Activated T-helper 1 cell treated with anti-CD3 and anti-CD28 coated beads, Interleukin-2, amount 50 U/mL, for 16 hours (primary cell): ENCODE measurements around the gene JPT1.

Experiments used
- DNase-seq, 2 donors: peaks; one replicate each; pipeline ENCODE4 v3.0.0-alpha.2; 2020; ENCODE audit warnings: low read depth in 1 of 2, low spot score in 1 of 2

Gene JPT1

DNA sequence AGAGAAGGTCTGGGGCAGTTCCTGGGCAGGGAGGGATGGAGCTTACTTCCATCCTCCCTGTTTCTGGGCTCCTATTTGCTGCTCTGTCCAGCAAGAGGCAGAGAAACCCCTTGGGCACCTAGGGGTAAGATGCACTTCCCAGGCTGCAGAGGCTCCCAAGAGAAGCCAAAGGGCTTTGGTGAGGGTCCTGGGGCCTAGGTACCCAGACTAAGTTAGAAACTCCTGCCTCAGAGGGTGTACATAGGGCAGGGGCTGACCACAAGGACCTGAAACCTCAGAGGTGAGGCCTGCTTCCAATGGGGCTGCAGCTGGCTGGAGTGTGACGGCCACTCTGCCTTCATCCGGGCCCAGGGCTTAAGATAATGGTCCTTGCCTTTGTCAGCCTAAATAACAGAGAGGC is 46.1 kb downstream of the JPT1 start:
- no peak for DNase-seq

DNA sequence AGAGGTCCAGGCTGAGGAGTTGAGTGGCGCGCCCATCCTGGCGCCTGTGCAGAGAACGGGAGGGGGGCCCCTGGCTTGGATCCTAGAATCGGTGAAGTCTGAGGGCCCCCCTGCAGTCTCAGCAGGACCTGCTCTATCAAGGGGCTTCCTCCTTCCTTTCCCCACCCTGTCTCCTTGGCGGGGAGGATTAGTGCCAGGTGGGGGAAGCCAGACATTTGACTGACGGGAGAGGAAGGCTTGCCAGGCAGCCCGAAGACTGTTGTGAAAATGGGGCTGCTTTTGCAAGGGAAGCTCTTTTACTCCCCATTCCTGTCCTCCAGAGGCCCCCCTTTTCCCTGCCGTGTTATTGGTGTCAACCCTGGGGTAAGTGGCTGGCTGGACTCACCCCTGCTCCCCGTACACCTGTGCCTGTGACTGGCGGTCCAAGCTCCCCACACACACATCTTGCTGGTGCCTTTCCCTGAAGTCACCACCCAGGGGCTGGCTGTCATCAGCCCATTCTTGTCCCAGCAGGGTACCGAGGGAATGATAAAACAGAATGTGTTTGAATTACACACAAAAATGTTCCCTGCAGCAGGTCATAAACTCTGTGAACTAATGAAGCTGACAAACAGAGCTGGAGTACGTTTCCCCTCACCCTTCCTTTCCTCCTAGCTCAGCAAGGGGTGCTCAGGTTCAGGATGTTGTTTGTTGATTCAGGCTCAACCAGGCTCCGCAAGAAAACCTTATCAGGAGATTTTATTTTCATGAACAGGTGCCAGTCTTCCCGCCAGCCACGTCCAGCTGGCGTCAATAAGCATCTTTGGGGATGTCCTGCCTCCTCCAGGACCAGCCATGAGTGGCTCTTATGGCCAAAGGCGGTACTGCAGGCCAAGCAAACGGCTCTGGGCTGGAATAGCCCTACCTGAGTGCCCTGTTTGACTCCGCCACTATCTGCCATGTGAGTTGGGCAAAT is 48.9 kb downstream of the JPT1 start:
- DNase-seq, result no peak

DNA sequence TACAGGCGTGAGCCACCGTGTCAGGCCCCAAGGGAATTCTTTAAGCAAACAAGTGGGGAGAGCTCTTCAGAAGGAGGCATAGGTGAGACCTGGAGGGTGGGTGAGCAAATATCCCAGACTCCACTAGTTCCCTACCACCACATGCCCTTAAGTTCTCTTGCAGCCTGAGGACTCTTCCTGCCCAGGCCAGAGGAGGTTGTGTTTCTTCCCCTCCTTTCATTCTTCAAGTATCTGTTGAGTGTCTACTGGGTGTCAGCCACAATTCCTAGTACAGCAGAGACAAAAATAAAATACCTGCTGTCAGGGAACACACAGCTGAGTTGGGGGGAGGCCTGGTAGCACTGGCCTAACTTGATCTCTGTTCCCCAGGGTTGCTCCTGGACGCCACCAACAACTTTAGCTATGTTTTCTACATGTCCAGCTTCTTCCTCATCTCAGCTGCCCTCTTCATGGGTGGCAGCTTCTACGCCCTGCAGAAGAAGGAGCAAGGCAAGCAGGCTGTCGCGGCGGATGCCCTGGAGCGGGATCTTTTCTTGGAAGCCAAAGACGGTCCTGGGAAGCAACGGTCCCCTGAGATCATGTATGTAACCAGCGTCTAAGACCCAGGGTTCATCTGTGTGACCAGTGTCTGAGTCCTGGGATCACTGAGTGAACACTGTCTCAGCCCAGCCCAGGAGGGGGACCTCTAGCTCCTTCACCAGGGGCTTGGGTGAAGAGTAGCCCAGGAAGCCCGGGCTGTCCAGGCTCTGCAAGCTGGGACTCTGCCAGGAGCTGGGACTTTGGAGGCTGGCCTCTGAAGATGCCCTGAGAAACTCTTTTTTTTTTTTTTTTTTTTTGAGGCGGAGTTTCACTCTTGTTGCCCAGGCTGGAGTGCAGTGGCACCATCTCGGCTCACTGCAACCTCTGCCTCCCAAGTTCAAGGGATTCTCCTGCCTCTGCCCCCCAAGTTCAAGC is 50.4 kb downstream of the JPT1 start:
- DNase-seq, result no peak

DNA sequence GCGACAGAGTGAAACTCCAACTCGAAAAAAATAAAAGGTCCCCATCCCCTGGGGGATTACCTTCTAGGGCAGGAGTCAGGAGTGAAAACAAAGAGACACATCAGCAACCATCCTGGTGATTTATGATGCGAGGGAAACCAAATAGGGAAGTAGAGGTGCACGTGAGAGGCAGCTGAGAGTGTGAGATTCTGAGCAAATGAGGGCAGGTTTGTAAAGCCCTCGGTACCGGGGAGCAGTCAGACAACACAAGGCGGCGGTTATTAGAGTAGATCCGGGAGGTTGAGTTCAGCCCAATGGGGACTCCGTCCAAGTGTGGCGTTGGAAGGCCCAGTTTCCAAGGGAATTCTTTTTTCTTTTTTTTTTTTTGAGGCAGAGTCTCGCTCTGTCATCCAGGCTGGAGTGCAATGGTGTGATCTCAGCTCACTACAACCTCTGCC is 51.9 kb downstream of the JPT1 start:
- DNase-seq, result no peak

DNA sequence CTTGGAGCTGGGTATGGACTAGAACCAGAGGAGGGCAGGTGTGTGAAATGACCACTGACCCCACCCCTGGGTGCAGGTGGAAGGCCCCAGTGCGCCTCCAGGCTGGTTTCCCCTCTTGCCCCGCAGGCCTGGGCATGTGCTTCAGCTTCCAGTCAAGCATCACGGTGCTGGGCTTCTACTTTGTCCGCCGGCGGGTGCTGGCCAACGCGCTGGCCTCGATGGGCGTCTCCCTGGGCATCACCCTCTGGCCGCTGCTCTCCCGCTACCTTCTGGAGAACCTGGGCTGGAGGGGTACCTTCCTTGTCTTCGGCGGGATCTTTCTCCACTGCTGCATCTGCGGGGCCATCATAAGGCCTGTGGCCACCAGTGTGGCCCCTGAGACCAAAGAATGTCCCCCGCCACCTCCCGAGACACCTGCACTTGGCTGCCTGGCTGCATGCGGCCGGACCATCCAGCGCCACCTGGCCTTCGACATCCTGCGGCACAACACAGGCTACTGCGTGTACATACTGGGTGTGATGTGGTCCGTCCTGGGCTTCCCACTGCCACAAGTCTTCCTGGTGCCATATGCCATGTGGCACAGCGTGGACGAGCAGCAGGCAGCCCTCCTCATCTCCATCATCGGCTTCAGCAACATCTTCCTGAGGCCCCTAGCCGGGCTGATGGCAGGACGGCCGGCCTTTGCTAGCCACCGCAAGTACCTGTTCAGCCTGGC is 54.3 kb downstream of the JPT1 start:
- DNase-seq, result no peak

DNA sequence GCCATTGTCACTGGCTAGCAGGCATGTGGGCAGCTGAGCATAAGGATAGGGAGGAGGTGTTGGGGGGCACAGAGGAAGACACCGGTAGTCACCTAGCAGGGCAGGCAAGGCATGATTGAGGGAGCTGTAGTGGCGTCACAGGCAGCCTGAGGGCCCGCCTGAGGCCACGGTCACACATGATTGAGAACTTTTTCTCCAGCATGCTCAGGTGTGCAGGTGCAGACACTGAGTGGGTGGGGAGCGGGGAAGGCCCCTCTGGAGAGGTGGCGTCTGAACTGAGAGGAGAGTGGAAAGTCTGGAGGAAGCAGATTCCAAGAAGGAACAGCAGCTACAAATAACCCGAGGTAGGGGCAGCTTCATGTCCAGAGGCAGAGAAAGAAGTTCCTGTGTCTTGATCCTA is 55.5 kb downstream of the JPT1 start:
- DNase-seq, result no peak

DNA sequence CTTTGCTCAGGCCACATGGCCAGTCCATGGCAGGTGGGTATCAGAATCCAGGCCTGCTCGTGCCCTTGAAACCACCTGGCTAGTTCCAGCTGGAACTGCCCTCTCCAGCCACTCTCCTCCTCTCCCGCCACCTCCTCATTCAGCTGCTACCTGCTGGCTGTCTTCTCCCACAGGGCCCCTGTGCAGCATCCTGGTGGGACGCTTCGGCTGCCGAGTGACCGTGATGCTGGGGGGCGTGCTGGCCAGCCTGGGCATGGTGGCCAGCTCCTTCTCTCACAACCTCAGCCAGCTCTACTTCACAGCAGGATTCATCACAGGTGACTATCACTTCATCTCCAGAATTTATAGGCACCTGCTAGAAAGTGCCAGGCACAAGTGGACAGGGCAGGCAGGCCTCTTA is 56.4 kb downstream of the JPT1 start:
- DNase-seq, result no peak

DNA sequence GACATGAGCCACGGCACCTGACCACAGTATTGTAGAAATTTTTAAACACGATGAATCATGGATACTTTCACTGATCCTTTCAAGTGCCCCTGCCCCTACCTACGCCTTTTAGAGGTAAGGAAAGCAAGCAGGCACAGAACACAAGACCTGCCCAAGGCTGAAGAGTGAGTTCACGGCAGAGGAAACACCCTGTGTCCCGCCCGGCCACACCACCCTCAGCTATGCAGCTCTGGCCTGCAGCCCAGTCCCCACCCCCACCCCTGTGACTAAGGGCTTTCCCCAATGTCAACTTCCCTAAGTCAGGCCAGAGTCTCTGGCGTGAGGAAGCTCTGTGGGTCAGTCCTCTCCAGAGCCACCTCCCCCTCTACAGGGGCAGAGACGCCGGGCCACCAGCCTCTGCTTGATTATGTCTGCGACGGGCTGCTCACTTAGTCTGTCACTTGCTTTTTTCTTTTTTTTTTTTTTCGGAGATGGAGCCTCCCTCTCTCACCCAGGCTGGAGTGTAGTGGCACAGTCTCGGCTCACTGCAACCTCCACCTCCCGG is 58.2 kb downstream of the JPT1 start:
- DNase-seq, result no peak

DNA sequence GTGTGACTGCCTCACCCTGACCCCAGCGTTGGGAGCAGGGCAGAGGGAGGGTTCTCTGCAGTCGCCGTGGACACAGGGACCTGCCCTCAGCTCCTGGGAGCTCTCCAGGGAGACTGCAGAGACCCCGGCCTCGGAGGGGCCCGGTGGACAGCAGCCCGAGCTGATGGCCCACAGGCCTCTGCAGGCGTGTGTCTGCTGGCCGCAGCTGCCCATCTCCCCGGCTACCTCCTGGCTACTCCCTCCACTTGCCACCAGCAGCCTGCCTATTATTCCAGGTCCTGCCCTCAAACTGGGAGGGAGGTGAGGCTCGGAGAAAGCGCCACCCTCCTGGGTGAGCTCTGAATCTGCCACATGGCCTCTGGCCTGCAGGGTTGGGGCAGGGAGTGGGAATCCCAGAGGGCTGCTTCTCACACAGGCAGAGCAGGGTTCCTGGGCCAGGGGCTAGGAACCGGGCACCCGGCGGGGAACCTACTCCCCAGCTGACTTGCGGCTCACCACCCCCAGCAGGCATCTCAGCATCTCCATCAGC is 59.4 kb downstream of the JPT1 start:
- no peak for DNase-seq

DNA sequence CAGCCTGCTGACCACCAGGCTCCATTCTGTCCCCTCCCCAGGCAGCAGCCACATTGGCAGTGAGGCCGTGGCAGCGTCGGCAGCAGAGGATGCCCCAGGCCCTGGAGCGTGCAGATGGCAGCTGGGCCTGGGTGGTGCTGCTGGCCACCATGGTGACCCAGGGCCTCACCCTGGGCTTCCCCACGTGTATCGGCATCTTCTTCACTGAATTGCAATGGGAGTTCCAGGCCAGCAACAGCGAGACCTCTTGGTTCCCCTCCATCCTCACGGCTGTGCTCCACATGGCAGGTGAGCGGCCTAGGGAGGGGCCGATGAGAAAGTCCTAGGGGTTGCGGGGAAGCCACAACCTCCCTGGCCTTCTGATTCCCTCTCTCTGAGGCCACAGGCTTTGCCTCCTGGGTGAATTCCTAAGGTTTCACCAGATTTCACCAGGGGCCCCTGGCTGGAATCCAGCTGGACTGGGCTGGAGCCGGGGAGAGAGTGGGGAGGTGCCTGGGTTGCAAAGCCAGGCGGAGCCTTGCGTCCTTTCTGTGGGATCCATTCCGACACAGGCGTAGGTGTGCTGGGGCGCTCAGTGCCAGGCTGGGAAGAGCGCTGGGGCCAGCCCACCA is 60.7 kb downstream of the JPT1 start:
- no peak for DNase-seq

DNA sequence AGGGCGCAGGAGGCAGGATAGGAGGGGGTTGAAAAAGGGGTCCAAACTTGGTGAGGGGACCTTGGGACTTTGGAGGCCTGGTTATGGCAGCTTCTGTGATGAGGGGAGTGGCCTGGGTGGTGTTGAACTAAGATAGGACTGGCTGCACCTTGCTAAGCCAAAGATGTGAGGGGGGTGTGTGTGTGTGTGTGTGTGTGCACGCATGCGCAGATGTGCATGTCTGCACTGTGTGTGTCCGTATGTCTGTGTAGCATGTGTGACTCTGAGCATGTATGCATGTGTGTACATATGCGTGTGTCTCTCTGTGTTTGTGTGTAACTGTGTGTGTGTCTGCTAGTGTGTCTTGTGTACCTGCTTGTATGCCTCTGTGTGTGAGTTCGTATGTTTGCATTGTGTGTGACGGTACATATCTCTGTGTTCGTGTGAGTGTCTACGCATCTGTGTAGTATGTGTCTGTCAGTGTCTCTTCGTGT is 62.4 kb downstream of the JPT1 start:
- DNase-seq, result no peak

DNA sequence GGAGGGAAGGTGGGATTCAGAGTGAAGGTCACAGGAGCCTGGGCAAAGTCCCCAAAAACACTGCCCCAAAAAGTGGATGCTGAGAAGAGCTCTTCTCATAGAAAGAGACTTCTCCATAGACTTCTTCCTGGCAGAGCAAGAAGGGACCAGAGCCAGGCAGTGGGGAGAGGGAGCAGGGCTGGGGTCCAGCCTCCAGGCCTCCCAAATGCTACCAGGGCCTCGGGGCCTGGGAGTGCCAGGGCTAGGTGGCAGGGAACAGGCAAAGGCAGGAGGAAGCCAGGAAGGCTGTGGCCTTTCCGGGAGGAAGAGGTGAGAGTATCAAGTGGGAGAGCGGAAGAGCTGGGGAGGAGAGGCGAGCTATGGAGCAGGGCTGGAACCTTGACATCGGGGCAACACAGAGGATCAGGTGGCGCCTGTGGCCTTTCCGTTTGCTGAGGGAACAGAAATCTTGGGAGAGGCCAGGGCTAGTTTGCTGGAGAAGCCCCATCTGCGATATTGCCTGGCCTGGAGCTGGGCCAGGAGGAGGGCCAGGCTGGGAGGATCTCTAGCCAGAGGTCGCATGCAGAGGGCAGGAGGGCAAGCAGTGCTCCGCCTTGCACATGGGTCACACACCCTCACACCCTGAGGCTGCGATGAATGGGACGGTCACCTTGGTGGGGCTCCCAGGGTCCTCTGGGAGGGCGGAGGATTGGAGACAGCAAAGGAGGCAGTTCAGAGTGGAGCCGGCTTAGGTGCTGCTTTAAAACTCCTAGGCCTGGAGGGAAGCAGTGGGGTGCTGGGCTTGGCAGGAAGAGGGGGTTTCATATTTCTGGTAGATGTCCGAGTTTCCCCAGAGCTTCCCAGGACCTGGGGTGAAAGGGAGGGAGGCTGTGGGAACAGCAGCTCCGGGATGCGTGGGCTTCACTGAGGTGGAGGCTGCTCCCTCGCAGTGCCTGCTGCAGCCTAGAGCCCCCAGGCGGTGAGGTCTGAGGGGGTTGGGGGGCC is 63.1 kb downstream of the JPT1 start:
- no peak for DNase-seq

DNA sequence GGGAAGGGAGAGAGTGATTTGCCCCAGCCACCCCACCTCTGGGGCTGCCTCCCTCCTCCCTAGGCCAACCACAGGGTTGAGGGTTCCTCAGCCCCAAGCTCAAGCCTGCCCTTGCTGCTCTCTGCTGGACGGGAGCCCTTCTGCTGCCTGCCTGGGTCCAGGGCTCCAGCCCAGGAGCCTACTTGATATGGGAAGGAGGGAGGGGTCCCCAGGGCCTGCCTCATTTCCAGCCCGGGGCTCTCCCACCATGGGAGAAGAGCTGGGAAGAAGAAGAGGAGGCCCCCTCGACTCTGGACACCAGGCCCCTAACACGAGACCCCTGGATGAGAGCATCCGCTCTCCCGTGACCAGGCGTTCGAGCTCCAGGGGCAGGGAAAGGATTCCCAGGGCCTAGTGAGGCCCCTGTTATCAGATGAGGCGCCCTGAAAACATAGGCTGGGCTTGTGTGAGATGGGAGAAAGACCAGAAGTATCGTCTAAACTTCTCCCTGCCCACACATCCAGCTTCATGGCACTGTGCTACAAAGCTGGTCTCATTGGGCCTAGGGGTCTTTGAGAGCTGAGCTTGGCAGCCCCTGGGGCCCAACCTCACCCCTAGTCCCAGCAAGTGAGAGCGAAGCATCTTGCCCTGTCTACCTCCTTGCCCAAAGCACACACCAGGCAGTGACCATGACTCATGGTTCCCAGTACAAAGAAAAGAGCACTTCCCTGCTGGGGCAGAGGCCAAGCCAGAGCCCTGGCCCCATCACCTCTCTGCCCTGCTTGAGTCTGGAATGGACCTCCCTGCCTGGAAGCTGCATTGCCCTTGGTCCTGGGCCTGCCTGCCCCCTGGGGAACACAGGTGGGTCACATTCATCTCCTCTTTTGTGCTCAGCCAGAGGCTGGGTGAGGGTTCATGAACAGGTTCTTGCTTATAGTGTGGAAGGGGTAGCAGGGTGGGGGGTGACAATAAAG is 65.6 kb downstream of the JPT1 start:
- no peak for DNase-seq

DNA sequence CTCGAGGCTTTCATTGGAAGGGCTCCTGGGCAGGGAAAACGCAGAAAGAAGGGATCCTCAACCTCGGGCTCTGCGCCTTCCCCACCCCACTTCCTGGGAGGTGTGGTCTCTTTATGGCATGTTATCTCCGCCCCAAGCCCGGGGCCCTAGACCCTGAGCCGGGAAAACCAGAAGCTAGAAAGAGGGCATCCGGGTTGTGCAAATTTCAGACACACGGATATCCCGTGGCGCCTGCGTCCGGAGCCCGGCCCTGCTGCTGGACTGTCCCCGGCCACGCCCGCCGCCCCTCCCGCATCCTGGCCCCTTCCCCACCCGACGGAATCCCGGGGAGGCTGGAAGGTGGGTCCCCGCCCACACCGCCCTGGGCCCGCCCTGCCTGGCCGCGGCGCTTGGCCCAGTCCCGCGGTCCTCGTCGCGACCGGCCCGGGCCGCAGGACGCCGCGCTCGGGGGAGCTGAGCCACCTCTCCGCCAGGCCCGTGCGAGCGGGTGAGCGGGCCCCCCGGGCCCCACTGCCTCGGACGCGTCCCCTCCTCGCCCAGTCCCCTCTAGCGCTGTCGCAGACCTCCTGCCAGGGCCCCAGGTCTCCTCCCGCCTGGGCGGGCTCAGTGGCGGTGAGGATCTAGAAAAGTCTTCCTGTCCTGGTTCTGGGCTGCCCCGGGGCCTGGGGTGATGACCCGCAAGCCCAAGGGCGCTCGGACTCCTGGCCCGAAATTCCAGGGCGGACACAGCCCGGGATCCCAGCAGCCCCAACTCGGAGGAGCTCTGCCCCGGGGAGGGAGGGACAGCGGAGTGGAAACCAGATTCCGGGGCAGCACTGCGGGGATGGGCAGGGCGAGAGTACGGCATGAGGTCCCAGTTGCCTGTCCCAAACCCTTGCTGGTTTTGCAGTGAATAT is 66.5 kb downstream of the JPT1 start, which contains the start of gene SLC16A5:
Gene SLC16A5, plus strand, starts transcription at position 397 of the 896 bp plus-strand sequence. CDS start 5,683 bp downstream, outside the sequence.
- DNase-seq, result no peak

DNA sequence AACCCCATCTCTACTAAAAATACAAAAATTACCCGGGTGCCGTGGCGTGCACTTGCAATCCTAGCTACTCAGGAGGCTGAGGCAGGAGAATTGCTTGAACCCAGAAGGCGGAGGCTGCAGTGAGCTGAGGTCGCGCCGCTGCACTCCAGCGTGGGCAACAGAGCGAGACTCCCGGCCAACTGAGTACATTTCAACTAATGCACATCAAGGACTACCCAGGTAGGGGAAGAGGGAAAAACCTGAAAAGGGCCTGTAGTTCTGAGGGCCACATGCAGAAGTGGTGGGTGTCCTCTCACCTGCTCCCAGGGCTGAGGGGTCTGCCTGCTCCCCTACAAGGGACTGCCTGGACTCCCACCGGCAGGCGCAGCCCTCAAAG is 67.1 kb downstream of the JPT1 start:
- no peak for DNase-seq

DNA sequence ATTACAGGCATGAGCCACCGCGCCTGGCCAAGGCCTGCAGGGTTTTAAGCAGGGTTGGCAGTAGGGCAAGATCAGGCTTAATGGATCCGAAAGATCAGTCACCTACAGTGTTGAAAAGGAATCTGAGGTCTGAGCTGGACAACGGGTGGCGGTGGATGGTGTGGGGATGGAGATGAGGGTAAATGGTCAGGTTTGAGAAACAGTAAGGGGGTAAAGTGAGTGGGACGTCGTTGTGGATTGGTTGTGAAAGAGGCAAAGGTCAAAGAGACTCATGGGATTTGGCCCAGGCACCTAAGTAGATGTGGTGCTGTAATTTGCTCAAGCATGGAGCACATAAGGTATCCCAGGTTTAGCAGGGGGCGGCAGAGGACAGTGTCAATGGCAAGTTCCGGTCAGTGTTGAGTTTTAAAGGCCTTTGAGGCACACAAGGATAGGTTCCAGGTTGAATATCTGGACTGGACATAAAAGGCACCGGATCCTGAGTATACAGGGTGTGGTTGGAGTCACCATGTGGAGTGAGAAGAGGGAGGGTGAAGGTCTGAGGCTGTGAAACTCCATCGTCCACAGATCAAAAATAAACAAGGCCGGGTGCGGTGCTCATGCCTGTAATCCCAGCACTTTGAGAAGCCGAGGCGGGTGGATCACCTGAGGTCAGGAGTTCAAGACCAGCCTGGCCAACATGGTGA is 67.7 kb downstream of the JPT1 start:
- no peak for DNase-seq
